Mesodermal cell (in vitro differentiated cells): ENCODE data around the gene SLC1A2.

Experiments used
- H3K27ac ChIP-seq: 2 replicates; pipeline ENCODE4 v1.7.0; 2013; ENCODE audit warnings: mild to moderate bottlenecking, low read depth, low read length, moderate library complexity; ENCODE audit not compliant: severe bottlenecking
- H3K36me3 ChIP-seq: 2 replicates; pipeline ENCODE4 v1.7.1; 2013; ENCODE audit warnings: mild to moderate bottlenecking, low read length, moderate library complexity; ENCODE audit not compliant: control insufficient read depth, insufficient read depth
- H3K4me1 ChIP-seq: one replicate; pipeline ENCODE4 v1.7.1; 2013; ENCODE audit warnings: mild to moderate bottlenecking, low read length; ENCODE audit not compliant: insufficient read depth, control insufficient read depth, poor library complexity, severe bottlenecking
- H3K4me3 ChIP-seq: 2 replicates; pipeline ENCODE4 v1.7.0; 2013; ENCODE audit warnings: low read length, control low read depth, mild to moderate bottlenecking; ENCODE audit not compliant: insufficient read depth, poor library complexity, severe bottlenecking; ENCODE audit errors: extremely low read depth
- H3K9me3 ChIP-seq: 2 replicates; pipeline ENCODE4 v1.7.1; 2013; ENCODE audit warnings: mild to moderate bottlenecking, low read length, moderate library complexity; ENCODE audit not compliant: control insufficient read depth
- WGBS, 2 experiments: methylation state at CpG; one replicate each; pipeline ENCODE4 v1.1.5; 2013; ENCODE audit warnings: missing lambda C conversion rate in 2 of 2; ENCODE audit not compliant: insufficient coverage in 2 of 2; 5-methylcytosine and 5-hydroxymethylcytosine counted together

SLC1A2 gene

GRCh38 chr11:35324183-35324886, 95.0 kb downstream of the SLC1A2 start:
- no peak overlapping the region for H3K27ac ChIP-seq
- H3K4me3 ChIP-seq = no peak overlapping the region
- H3K4me1 ChIP-seq = no peaks in the 10 kb centered on the region
- no peaks in the 10 kb centered on the region for H3K36me3 ChIP-seq
- H3K9me3 ChIP-seq = no peaks in the 10 kb centered on the region

DNA sequence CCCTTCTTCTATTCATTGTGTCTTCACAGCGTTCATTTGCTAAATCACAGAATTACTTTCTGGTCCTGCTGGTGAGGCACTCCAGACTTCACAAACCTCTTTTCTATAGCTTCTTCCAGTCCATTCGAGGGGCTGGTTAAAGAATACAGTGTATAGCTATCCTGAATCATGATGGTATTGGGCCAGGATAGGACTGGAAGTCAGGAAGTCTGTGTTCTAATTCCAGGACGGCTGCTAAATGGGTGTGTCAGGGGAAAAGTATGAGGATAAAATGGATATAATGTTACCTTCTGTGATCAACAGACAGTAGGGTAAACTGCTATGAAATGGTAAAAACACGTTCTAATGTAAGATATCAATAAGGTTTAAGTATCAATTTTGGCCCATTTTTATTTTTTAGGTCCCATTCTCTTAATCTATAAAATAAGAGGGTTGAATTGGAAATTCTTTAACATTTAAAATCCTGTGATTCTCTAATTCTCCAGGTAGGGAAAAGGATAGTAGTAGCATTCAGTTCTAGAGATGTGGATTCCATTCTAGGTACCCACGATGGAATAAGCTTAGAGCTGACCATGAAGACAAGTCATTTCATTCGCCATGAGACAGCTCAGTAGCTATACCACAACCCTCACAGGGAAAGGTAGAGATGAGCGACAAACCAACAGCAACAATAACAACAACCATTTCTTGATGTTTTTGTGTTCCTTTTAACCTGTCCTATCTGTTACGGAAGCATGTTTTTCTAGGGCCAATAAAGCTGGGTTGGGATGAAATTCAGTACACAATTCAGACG, 96.1 kb downstream of the SLC1A2 start:
- Histone ChIP-seq H3K4me3 (no peak overlapping the region), H3K9me3 (no peaks in the 10 kb centered on the region), H3K4me1 (no peaks in the 10 kb centered on the region), H3K27ac (no peak overlapping the region), H3K36me3 (no peaks in the 10 kb centered on the region)
- WGBS, 2 experiments = 89 to 100% methylated on average over 4 to 6 of the region's 9 CpGs

GRCh38 chr11:35322318-35322979, 96.9 kb downstream of the SLC1A2 start:
- Histone ChIP-seq H3K4me3 (no peak overlapping the region), H3K4me1 (no peaks in the 10 kb centered on the region), H3K36me3 (no peaks in the 10 kb centered on the region), H3K27ac (no peak overlapping the region), H3K9me3 (no peaks in the 10 kb centered on the region)
- WGBS, 2 experiments = 75 to 100% methylated on average over 1 to 2 of the region's 3 CpGs

- WGBS, 2 experiments = 83 to 88% methylated on average over 7 to 8 of the region's 11 CpGs
- Histone ChIP-seq H3K36me3 (no peaks in the 10 kb centered on the region), H3K4me1 (no peaks in the 10 kb centered on the region), H3K27ac (no peak overlapping the region), H3K4me3 (no peak overlapping the region), H3K9me3 (no peaks in the 10 kb centered on the region)
Measured at GRCh38 chr11:35321532-35322317, 97.6 kb downstream of the SLC1A2 start.

- Histone ChIP-seq H3K4me3 (no peak overlapping the region), H3K36me3 (no peaks in the 10 kb centered on the region), H3K27ac (no peak overlapping the region), H3K9me3 (no peaks in the 10 kb centered on the region), H3K4me1 (no peaks in the 10 kb centered on the region)
- no CpG with 5 or more reads among the region's 2 CpGs for WGBS, 2 experiments
Measured at GRCh38 chr11:35321111-35321510, 98.2 kb downstream of the SLC1A2 start.

GRCh38 chr11:35318977-35319925, 100.1 kb downstream of the SLC1A2 start:
- Histone ChIP-seq H3K9me3 (no peaks in the 10 kb centered on the region), H3K4me3 (no peak overlapping the region), H3K27ac (no peak overlapping the region), H3K36me3 (no peaks in the 10 kb centered on the region), H3K4me1 (no peaks in the 10 kb centered on the region)
- 100% methylated on average over 1 to 2 of the region's 5 CpGs for WGBS, 2 experiments

- 80 to 100% methylated on average over 1 of the region's 1 CpG for WGBS, 2 experiments
- no peak overlapping the region for H3K27ac ChIP-seq
- H3K4me1 ChIP-seq = no peaks in the 10 kb centered on the region
- H3K36me3 ChIP-seq = no peaks in the 10 kb centered on the region
- H3K9me3 ChIP-seq = no peaks in the 10 kb centered on the region
- no peak overlapping the region for H3K4me3 ChIP-seq
Measured at GRCh38 chr11:35318309-35318708, 101.0 kb downstream of the SLC1A2 start.

DNA sequence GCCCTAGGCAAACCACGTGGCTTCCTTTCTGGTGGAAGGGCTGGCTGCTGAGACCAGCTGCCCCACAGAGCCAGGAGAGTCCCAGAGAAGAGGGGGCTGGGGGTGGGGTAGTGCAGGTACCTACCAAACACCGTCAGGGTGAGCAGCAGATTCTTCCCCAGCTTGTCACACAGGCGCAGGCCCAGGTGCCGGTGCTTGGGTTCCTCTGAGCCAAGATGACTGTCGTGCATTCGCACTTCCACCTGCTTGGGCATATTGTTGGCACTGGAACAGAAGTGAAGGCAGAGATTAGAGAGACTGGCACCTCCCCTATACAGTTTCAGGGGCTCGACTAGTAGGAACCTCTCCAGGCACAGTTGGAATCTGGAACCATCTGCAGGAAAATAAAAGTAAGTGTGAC, 102.1 kb downstream of the SLC1A2 start:
- H3K36me3 ChIP-seq = no peaks in the 10 kb centered on the region
- H3K4me1 ChIP-seq = no peaks in the 10 kb centered on the region
- no peak overlapping the region for H3K4me3 ChIP-seq
- 89 to 97% methylated on average over 5 to 6 of the region's 7 CpGs for WGBS, 2 experiments
- no peaks in the 10 kb centered on the region for H3K9me3 ChIP-seq
- H3K27ac ChIP-seq = no peak overlapping the region

DNA sequence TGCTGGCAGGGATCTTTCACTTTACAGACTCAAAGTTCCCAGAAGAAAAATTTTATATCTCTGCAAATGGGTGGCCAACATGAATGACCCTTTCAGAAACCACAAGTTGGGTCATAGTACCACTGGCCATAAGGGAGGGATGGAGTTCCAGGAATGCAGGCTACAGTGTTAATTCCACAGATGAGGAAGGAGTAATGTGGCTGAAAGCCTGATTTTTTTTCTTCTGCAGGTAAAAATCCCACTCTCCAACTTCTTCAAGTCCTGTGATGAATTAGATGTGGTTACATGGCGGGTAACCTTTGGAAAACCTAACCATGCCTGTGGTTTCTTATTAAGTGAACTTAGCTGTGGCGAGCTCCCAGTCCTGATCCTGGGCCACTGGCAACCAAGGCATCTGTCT, 103.2 kb downstream of the SLC1A2 start:
- 93 to 100% methylated on average over 1 of the region's 2 CpGs for WGBS, 2 experiments
- H3K4me3 ChIP-seq = no peak overlapping the region
- no peaks in the 10 kb centered on the region for H3K36me3 ChIP-seq
- no peaks in the 10 kb centered on the region for H3K9me3 ChIP-seq
- no peaks in the 10 kb centered on the region for H3K4me1 ChIP-seq
- H3K27ac ChIP-seq = no peak overlapping the region

- H3K36me3 ChIP-seq = no peaks in the 10 kb centered on the region
- no peaks in the 10 kb centered on the region for H3K4me1 ChIP-seq
- WGBS, 2 experiments = 86 to 100% methylated on average over 1 of the region's 1 CpG
- no peaks in the 10 kb centered on the region for H3K9me3 ChIP-seq
- no peak overlapping the region for H3K27ac ChIP-seq
- no peak overlapping the region for H3K4me3 ChIP-seq
Measured at GRCh38 chr11:35313760-35314153, 105.6 kb downstream of the SLC1A2 start.
